HepG2 (cell line): ENCODE data around the gene UBC. TPM values are rescaled to one million over a fixed set of nuclear protein-coding genes. Genes with fewer than 3 reads are reported as not detected.

Experiments
- CC2D1A ChIP-seq: sonication (generic); formaldehyde crosslinking; IDR thresholded peaks from 2 replicates; pipeline ENCODE4 v1.8.1; 2023; ENCODE audit warnings: mild to moderate bottlenecking, missing genetic modification reagents
- CERS6 ChIP-seq: sonication (generic); formaldehyde crosslinking; IDR thresholded peaks from 2 replicates; pipeline ENCODE4 v1.5.0; 2020; ENCODE audit warnings: missing genetic modification reagents
- CHD2 ChIP-seq: IDR thresholded peaks from 2 replicates; pipeline ENCODE4 v1.6.1; 2011; ENCODE audit warnings: low read depth, low read length, improper control_type of control experiment
- EZH2 ChIP-seq: conservative IDR thresholded peaks from 2 replicates; pipeline ENCODE4 v1.6.1; 2012; ENCODE audit warnings: mild to moderate bottlenecking, low read depth, low read length, moderate library complexity
- FOSL2 ChIP-seq: sonication (generic); formaldehyde crosslinking; IDR thresholded peaks from 2 replicates; pipeline ENCODE4 v1.4.0; 2020; ENCODE audit warnings: missing genetic modification reagents
- GLI4 ChIP-seq: sonication (generic); formaldehyde crosslinking; IDR thresholded peaks from 2 replicates; pipeline ENCODE4 v1.5.1; 2020; ENCODE audit warnings: missing genetic modification reagents, mild to moderate bottlenecking, moderate library complexity, borderline replicate concordance
- HMG20B ChIP-seq: conservative IDR thresholded peaks from 2 replicates; pipeline ENCODE4 v1.6.1; 2016; ENCODE audit warnings: missing genetic modification reagents, missing compliant biosample characterization
- KDM2A ChIP-seq: sonication (generic); formaldehyde crosslinking; IDR thresholded peaks from 2 replicates; pipeline ENCODE4 v1.4.0; 2020; ENCODE audit warnings: low read depth, missing genetic modification reagents, borderline replicate concordance
- KLF15 ChIP-seq: sonication (generic); formaldehyde crosslinking; IDR thresholded peaks from 2 replicates; pipeline ENCODE4 v1.8.1; 2023; ENCODE audit warnings: borderline replicate concordance, mild to moderate bottlenecking, inconsistent platforms, missing genetic modification reagents, mixed read lengths
- MED1 ChIP-seq: sonication (generic); formaldehyde crosslinking; IDR thresholded peaks from 2 replicates; pipeline ENCODE4 v1.4.0; 2020; ENCODE audit warnings: missing genetic modification reagents
- MYC ChIP-seq: sonication (generic); formaldehyde crosslinking; IDR thresholded peaks from 2 replicates; pipeline ENCODE4 v1.9.0; 2021; ENCODE audit warnings: missing genetic modification reagents, borderline replicate concordance
- NCOR1 ChIP-seq: fragments of 200-600 bp; sonication (generic); IDR thresholded peaks from 2 replicates; pipeline ENCODE4 v1.7.0; 2017; ENCODE audit warnings: antibody characterized with exemption, low read length, borderline replicate concordance
- NFKBIZ ChIP-seq: IDR thresholded peaks from 2 replicates; pipeline ENCODE4 v1.6.1; 2018; ENCODE audit warnings: missing genetic modification reagents, missing compliant biosample characterization
- NR0B2 ChIP-seq: sonication (generic); formaldehyde crosslinking; IDR thresholded peaks from 2 replicates; pipeline ENCODE4 v1.4.0; 2020; ENCODE audit warnings: mild to moderate bottlenecking, missing genetic modification reagents
- POLR2AphosphoS2 ChIP-seq: IDR thresholded peaks from 2 replicates; pipeline ENCODE4 v1.6.1; 2011; ENCODE audit warnings: low read depth, low read length, improper control_type of control experiment
- PRMT3 ChIP-seq: sonication (generic); formaldehyde crosslinking; IDR thresholded peaks from 2 replicates; pipeline ENCODE4 v1.8.1; 2022; ENCODE audit warnings: low read depth, mild to moderate bottlenecking, moderate library complexity, missing genetic modification reagents, borderline replicate concordance
- RFX1 ChIP-seq: fragments of 450-650 bp; IDR thresholded peaks from 2 replicates; pipeline ENCODE4 v1.6.1; 2017
- SALL2 ChIP-seq: sonication (generic); formaldehyde crosslinking; IDR thresholded peaks from 2 replicates; pipeline ENCODE4 v1.8.1; 2023; ENCODE audit warnings: mild to moderate bottlenecking, missing genetic modification reagents, inconsistent platforms
- TMF1 ChIP-seq: sonication (generic); formaldehyde crosslinking; IDR thresholded peaks from 2 replicates; pipeline ENCODE4 v1.8.1; 2022; ENCODE audit warnings: low read depth, missing genetic modification reagents
- ZFP82 ChIP-seq: sonication (generic); formaldehyde crosslinking; IDR thresholded peaks from 2 replicates; pipeline ENCODE4 v1.5.1; 2020; ENCODE audit warnings: mild to moderate bottlenecking, missing genetic modification reagents, borderline replicate concordance
- ZFYVE20 ChIP-seq: sonication (generic); formaldehyde crosslinking; IDR thresholded peaks from 2 replicates; pipeline ENCODE4 v1.8.0; 2023; ENCODE audit warnings: low read depth, mild to moderate bottlenecking, moderate library complexity, missing genetic modification reagents, borderline replicate concordance
- ZNF354B ChIP-seq: sonication (generic); formaldehyde crosslinking; IDR thresholded peaks from 2 replicates; pipeline ENCODE4 v1.8.0; 2022; ENCODE audit warnings: mild to moderate bottlenecking, missing genetic modification reagents
- ZNF577 ChIP-seq: sonication (generic); formaldehyde crosslinking; IDR thresholded peaks from 2 replicates; pipeline ENCODE4 v1.4.0; 2020; ENCODE audit warnings: mild to moderate bottlenecking, low read depth, missing genetic modification reagents, borderline replicate concordance
- ZNF724P ChIP-seq: sonication (generic); formaldehyde crosslinking; IDR thresholded peaks from 2 replicates; pipeline ENCODE4 v1.8.0; 2022; ENCODE audit warnings: missing genetic modification reagents, borderline replicate concordance
- polyA plus RNA-seq, 8 experiments: library from polyadenylated mRNA; depleted of rRNA in 3 of 8; stranded (reverse) in 7 of 8; unstranded in 1 of 8; fragments of >200 nt; fragmentation: Illumina TruSeq in 4 of 8; extraction: Trizol in 4 of 8; gene quantifications; 2 replicates each; pipeline versions ENCODE4 v1.2.1 to v1.2.3, GENCODE V29; 2011 to 2016; ENCODE audit warnings: low read depth in 4 of 8, missing spikeins in 1 of 8, mixed read lengths in 1 of 8; ENCODE audit not compliant: insufficient read depth in 1 of 8
- total RNA-seq, 5 experiments: library from RNA; depleted of rRNA; stranded (reverse); fragments of >200 nt; fragmentation: Illumina TruSeq; extraction: Trizol; gene quantifications; 2 replicates each; pipeline ENCODE4 v1.2.3, GENCODE V29; 2016; ENCODE audit warnings: low read depth in 1 of 5
- TF ChIP-seq, protein P1 (sequence below): IDR thresholded peaks from 2 replicates; pipeline ENCODE4 v1.6.1; 2016
- TF ChIP-seq, protein P2 (sequence below): sonication (generic); formaldehyde crosslinking; IDR thresholded peaks from 2 replicates; pipeline ENCODE4 v1.9.0; 2021; ENCODE audit warnings: missing genetic modification reagents, mild to moderate bottlenecking, borderline replicate concordance

Gene UBC
- total and polyA plus RNA-seq, 2 of the 13 experiments (the other 11 are each of a cell fraction or from before 2014, with no cell fraction given): 805 to 1,432 TPM

- no peak for TF ChIP-seq ZNF724P (CRISPR knock-in tag)
- TF ChIP-seq CHD2: no peak
- no peak for TF ChIP-seq KLF15 (CRISPR knock-in tag)
- TF ChIP-seq PRMT3 (CRISPR knock-in tag): no peak
- TF ChIP-seq, protein P1, sequence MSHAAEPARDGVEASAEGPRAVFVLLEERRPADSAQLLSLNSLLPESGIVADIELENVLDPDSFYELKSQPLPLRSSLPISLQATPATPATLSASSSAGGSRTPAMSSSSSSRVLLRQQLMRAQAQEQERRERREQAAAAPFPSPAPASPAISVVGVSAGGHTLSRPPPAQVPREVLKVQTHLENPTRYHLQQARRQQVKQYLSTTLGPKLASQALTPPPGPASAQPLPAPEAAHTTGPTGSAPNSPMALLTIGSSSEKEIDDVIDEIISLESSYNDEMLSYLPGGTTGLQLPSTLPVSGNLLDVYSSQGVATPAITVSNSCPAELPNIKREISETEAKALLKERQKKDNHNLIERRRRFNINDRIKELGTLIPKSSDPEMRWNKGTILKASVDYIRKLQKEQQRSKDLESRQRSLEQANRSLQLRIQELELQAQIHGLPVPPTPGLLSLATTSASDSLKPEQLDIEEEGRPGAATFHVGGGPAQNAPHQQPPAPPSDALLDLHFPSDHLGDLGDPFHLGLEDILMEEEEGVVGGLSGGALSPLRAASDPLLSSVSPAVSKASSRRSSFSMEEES: peak; percentile 44; the same call in 1 of the 2 replicates
- TF ChIP-seq NCOR1: no peak
- no peak for TF ChIP-seq SALL2 (CRISPR knock-in tag)
- TF ChIP-seq POLR2AphosphoS2: no peak
- no peak; the same call in 1 of the 2 replicates for TF ChIP-seq ZFP82 (CRISPR knock-in tag)
- TF ChIP-seq FOSL2: 0 out of 2 replicates have a peak, but pooled peaks have one; percentile 14
- TF ChIP-seq HMG20B (CRISPR knock-in tag): no peak
- TF ChIP-seq CC2D1A (CRISPR knock-in tag): no peak
- 0 out of 2 replicates have a peak, but pooled peaks have one; percentile 30 for TF ChIP-seq NR0B2 (CRISPR knock-in tag)
- no peak for TF ChIP-seq CERS6 (CRISPR knock-in tag)
- TF ChIP-seq NFKBIZ (CRISPR knock-in tag): 0 out of 2 replicates have a peak, but pooled peaks have one; percentile 21
- TF ChIP-seq GLI4 (CRISPR knock-in tag): no peak
- TF ChIP-seq, protein P2, sequence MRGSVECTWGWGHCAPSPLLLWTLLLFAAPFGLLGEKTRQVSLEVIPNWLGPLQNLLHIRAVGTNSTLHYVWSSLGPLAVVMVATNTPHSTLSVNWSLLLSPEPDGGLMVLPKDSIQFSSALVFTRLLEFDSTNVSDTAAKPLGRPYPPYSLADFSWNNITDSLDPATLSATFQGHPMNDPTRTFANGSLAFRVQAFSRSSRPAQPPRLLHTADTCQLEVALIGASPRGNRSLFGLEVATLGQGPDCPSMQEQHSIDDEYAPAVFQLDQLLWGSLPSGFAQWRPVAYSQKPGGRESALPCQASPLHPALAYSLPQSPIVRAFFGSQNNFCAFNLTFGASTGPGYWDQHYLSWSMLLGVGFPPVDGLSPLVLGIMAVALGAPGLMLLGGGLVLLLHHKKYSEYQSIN (CRISPR knock-in tag): no peak
- peak; percentile 69 for TF ChIP-seq MYC (CRISPR knock-in tag)
- TF ChIP-seq MED1: peak; percentile 66
- 0 out of 2 replicates have a peak, but pooled peaks have one; percentile 69 for TF ChIP-seq TMF1
- TF ChIP-seq EZH2: no peak
- TF ChIP-seq ZNF354B (CRISPR knock-in tag): no peak
- no peak for TF ChIP-seq ZNF577 (CRISPR knock-in tag)
- no peak for TF ChIP-seq RFX1
- peak; percentile 56; the same call in 1 of the 2 replicates for TF ChIP-seq KDM2A (CRISPR knock-in tag)
- no peak for TF ChIP-seq ZFYVE20 (CRISPR knock-in tag)
These were observed 26.1 kb upstream of the UBC start (continued) for GRCh38 chr12:124940393-124941169.
